ENCODE measurements around the gene IQCB1. TPM values are rescaled to one million over a fixed set of nuclear protein-coding genes. Genes with fewer than 3 reads are reported as not detected.

The IQCB1 gene
- total RNA-seq, 1 experiment from 2014 or later = 20.1 TPM

- in situ Hi-C loops (cut with HindIII; ENCODE audit: low pct_unique_long_range_greater_than_20kb, low sequenced_read_pairs) (no loop called here), intact Hi-C loops (cut with micrococcal nuclease; ENCODE audit: unreplicated experiment) (no loop called here)
- Histone ChIP-seq H3K27me3 (ENCODE audit: control insufficient read depth, insufficient read depth, low read length) (no peaks in the 10 kb centered on the region), H3K4me1 (ENCODE audit: control insufficient read depth, insufficient read depth, low read length) (no peaks in the 10 kb centered on the region), H3K9me3 (ENCODE audit: control insufficient read depth, insufficient read depth, low read depth, low read length) (no peaks in the 10 kb centered on the region), H3K36me3 (ENCODE audit: control insufficient read depth, insufficient read depth, low read length) (peaks cover 38% of the 10 kb centered on the region), H3K27ac (ENCODE audit: low read length) (no peak overlapping the region), H3K4me3 (ENCODE audit: low read depth in 2 of 2, low read length in 2 of 2) (no peak overlapping the region)
- DNase-seq (ENCODE audit: low read depth, low spot score) (no peak), ATAC-seq (no peak)
- ChIA-PET POLR2A (no interaction called here), CTCF (no interaction called here)
- BruUV-seq (replicated peaks) = no TSS peak
- TF ChIP-seq POLR2AphosphoS5 (IDR thresholded peaks at IDR 0.05; ENCODE audit: low read depth, low read length) = no peak
- no peak for TF ChIP-seq TCF7L2 (IDR thresholded peaks at IDR 0.05; ENCODE audit: low read depth, low read length)
- TF ChIP-seq, protein P1, sequence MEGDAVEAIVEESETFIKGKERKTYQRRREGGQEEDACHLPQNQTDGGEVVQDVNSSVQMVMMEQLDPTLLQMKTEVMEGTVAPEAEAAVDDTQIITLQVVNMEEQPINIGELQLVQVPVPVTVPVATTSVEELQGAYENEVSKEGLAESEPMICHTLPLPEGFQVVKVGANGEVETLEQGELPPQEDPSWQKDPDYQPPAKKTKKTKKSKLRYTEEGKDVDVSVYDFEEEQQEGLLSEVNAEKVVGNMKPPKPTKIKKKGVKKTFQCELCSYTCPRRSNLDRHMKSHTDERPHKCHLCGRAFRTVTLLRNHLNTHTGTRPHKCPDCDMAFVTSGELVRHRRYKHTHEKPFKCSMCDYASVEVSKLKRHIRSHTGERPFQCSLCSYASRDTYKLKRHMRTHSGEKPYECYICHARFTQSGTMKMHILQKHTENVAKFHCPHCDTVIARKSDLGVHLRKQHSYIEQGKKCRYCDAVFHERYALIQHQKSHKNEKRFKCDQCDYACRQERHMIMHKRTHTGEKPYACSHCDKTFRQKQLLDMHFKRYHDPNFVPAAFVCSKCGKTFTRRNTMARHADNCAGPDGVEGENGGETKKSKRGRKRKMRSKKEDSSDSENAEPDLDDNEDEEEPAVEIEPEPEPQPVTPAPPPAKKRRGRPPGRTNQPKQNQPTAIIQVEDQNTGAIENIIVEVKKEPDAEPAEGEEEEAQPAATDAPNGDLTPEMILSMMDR (IDR thresholded peaks at IDR 0.05) = no peak
- no peak for TF ChIP-seq REST (IDR thresholded peaks at IDR 0.05; ENCODE audit: insufficient read depth in 1 of 2, low read depth in 2 of 2, low read length in 1 of 2)
- no peak for TF ChIP-seq SIN3A (IDR thresholded peaks at IDR 0.05; ENCODE audit: borderline replicate concordance, insufficient read depth, low read depth, low read length)
Observed at GRCh38 chr3:121794264-121794983, 40.4 kb downstream of the IQCB1 start.

- no TSS peak for BruUV-seq (replicated peaks)
- H3K36me3 ChIP-seq (ENCODE audit: control insufficient read depth, insufficient read depth, low read length) = peaks cover 39% of the 10 kb centered on the region
- CTCF ChIA-PET = interaction anchor here (0.7 kb wide), 1 partner anchor 1190 kb away, joined by 3 read pairs; no protein-coding TSS in a partner anchor
- POLR2A ChIA-PET = no interaction called here
- TF ChIP-seq REST (IDR thresholded peaks at IDR 0.05; ENCODE audit: insufficient read depth in 1 of 2, low read depth in 2 of 2, low read length in 1 of 2) (no peak), POLR2AphosphoS5 (IDR thresholded peaks at IDR 0.05; ENCODE audit: low read depth, low read length) (no peak), SIN3A (IDR thresholded peaks at IDR 0.05; ENCODE audit: borderline replicate concordance, insufficient read depth, low read depth, low read length) (no peak), TCF7L2 (IDR thresholded peaks at IDR 0.05; ENCODE audit: low read depth, low read length) (no peak)
- TF ChIP-seq, protein P1 (IDR thresholded peaks at IDR 0.05) = no peak
- no peaks in the 10 kb centered on the region for H3K27me3 ChIP-seq (ENCODE audit: control insufficient read depth, insufficient read depth, low read length)
- H3K9me3 ChIP-seq (ENCODE audit: control insufficient read depth, insufficient read depth, low read depth, low read length) = no peaks in the 10 kb centered on the region
- H3K27ac ChIP-seq (ENCODE audit: low read length) = no peak overlapping the region
- no peak for DNase-seq (ENCODE audit: low read depth, low spot score)
- intact Hi-C loops (cut with micrococcal nuclease; ENCODE audit: unreplicated experiment) (no loop called here), in situ Hi-C loops (cut with HindIII; ENCODE audit: low pct_unique_long_range_greater_than_20kb, low sequenced_read_pairs) (no loop called here)
- no peaks in the 10 kb centered on the region for H3K4me1 ChIP-seq (ENCODE audit: control insufficient read depth, insufficient read depth, low read length)
- no peak overlapping the region for H3K4me3 ChIP-seq (ENCODE audit: low read depth in 2 of 2, low read length in 2 of 2)
- no peak for ATAC-seq
Observed at GRCh38 chr3:121793078-121793477, 41.8 kb downstream of the IQCB1 start.
